Natural killer cell (primary cell): ENCODE results near the gene LHFPL5. TPM values are rescaled to one million over a fixed set of nuclear protein-coding genes. Genes with fewer than 3 reads are reported as not detected.

Experiments
- ATAC-seq, 3 donors: fragments of 150-1000 bp in 2 of 3; fragments of 200-7000 bp in 1 of 3; cut with Tn5 transposase; 1 replicate in 1 of 3; 2 replicates in 2 of 3; pipeline ENCODE4 v1.10.0; 2021; ENCODE audit warnings: mild to moderate bottlenecking in 2 of 3, moderate library complexity in 2 of 3
- DNase-seq, 2 donors: peaks; one replicate each; pipeline versions ENCODE4 v3.0.0 to v3.0.0-alpha.2; 2013 to 2021; ENCODE audit warnings: mixed read lengths in 1 of 2
- H3K27ac ChIP-seq: one replicate; pipeline ENCODE4 v1.5.1; 2013; ENCODE audit warnings: mild to moderate bottlenecking, low read length
- H3K27me3 ChIP-seq: one replicate; pipeline ENCODE4 v1.6.1; 2013; ENCODE audit warnings: low read length; ENCODE audit not compliant: control insufficient read depth, insufficient read depth
- H3K36me3 ChIP-seq: one replicate; pipeline ENCODE4 v1.6.1; 2013; ENCODE audit warnings: low read length; ENCODE audit not compliant: control insufficient read depth, insufficient read depth
- H3K4me1 ChIP-seq: one replicate; pipeline ENCODE4 v1.6.1; 2013; ENCODE audit warnings: low read length; ENCODE audit not compliant: control insufficient read depth, insufficient read depth
- H3K4me3 ChIP-seq: one replicate; pipeline ENCODE4 v1.5.1; 2013; ENCODE audit warnings: low read length
- H3K9me3 ChIP-seq: one replicate; pipeline ENCODE4 v1.6.1; 2013; ENCODE audit warnings: low read length; ENCODE audit not compliant: control insufficient read depth, insufficient read depth
- H3K27ac Mint-ChIP-seq, 2 donors: one replicate each; pipeline ENCODE4 v1.8.0; 2022; ENCODE audit warnings: mild to moderate bottlenecking in 2 of 2, mixed read lengths in 2 of 2, moderate library complexity in 1 of 2
- H3K27me3 Mint-ChIP-seq, 2 donors: one replicate each; pipeline ENCODE4 v1.8.0; 2022; ENCODE audit warnings: low read depth in 2 of 2, mixed read lengths in 2 of 2
- H3K36me3 Mint-ChIP-seq: one replicate; pipeline ENCODE4 v1.8.0; 2022; ENCODE audit warnings: mixed read lengths
- H3K4me1 Mint-ChIP-seq, 2 donors: one replicate each; pipeline ENCODE4 v1.8.0; 2022; ENCODE audit warnings: mixed read lengths in 2 of 2
- H3K4me3 Mint-ChIP-seq: one replicate; pipeline ENCODE4 v1.8.0; 2022; ENCODE audit warnings: mild to moderate bottlenecking, moderate library complexity, mixed read lengths
- H3K9me3 Mint-ChIP-seq, 2 donors: one replicate each; pipeline ENCODE4 v1.8.0; 2022; ENCODE audit warnings: mixed read lengths in 2 of 2
- WGBS: methylation state at CpG from one replicate; pipeline ENCODE4 v1.1.7; 2013; ENCODE audit warnings: missing lambda C conversion rate; ENCODE audit not compliant: insufficient coverage; 5-methylcytosine and 5-hydroxymethylcytosine counted together
- intact Hi-C: fragments of 100-400 bp; cut with micrococcal nuclease; formaldehyde crosslinking; loops from one replicate; pipeline ENCODE4 v1.14.2; 2022
- total RNA-seq, 4 donors: library from RNA; stranded (reverse); fragments of 120-200 nt in 1 of 4; gene quantifications; one replicate each; pipeline versions ENCODE4 v1.2.3 to v1.2.4, GENCODE V29; 2013 to 2022
- TF ChIP-seq, protein P1 (sequence below): fragments of 200-600 bp; IDR thresholded peaks from one replicate; pipeline ENCODE4 v1.8.0; 2022; ENCODE audit warnings: antibody characterized with exemption

LHFPL5 gene
- total RNA-seq, 3 donors from 2014 or later (not counting 1 experiment from before 2014, with no cell fraction given): not detected

DNA sequence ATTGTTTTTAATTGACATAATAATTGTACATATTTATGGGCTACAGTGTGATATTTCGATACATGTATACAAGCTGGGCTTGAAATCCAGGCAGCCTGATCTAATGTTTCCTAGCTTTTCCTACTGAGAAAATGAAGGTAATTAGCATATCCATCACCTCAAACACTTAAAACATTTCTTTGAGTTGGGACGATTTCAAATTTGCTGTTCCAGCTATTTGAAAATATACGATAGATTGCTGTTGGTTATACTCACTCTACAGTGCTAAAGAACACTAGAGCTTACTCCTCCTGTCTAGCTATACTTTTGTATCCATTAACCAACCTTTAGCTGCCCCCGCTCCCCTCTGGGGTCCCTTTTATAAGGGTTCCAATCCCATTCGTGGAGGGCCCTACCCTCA lies 4.7 kb downstream of the LHFPL5 start:
- no peak for ATAC-seq
- Mint-ChIP-seq H3K4me3 (no peak overlapping the region), H3K4me1 (peaks cover 5 to 13% of the 10 kb centered on the region in 2 donors)

DNA sequence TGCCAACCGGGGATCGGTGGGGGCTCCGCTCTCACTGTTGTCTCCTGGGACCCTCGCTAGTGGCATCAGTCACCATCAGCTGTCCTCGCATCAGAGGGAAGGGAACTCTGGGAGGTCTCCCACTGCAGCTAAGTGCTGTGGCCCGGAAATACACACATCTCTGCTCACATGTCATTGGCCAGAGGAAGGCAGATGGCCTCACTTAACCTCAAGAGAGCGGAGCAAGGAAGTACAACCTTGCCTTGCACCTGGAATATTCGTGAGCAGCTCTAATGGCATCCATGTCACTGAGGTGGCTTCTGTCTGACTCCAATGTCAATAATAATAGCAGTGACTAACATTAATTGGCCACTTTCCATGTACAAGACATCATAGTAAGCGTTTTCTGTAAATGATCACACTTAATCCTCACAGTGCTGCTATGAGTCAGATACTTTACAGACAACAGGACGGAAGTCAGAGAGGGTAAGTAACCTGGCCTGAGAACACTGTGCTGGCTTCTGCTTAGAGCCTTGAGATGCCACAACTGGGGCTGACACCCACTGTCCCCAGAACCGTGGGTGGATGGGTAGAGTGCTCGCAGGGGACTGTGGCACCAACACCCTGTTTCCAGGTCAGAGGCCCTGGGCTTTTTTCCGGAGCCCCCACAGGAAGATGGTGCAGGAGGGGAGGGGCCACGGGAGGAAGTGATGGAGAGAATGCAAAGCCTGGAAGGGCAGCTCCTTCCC lies 6.0 kb downstream of the LHFPL5 start:
- DNase-seq: no peak
- Histone ChIP-seq H3K9me3 (no peaks in the 10 kb centered on the region), H3K4me1 (no peaks in the 10 kb centered on the region), H3K27ac (no peak overlapping the region), H3K27me3 (peaks cover 5% of the 10 kb centered on the region), H3K4me3 (no peak overlapping the region), H3K36me3 (no peaks in the 10 kb centered on the region)
- no peak overlapping the region for H3K4me3 Mint-ChIP-seq
- no peaks in the 10 kb centered on the region for H3K9me3 Mint-ChIP-seq
- peaks cover 15 to 18% of the 10 kb centered on the region in 2 donors for H3K27me3 Mint-ChIP-seq
- peaks cover 0 to 4% of the 10 kb centered on the region in 2 donors for H3K4me1 Mint-ChIP-seq
- H3K36me3 Mint-ChIP-seq: no peaks in the 10 kb centered on the region
- no peak overlapping the region for H3K27ac Mint-ChIP-seq
- intact Hi-C loops: no loop called here
- 77% methylated on average over 14 of the region's 14 CpGs for WGBS
- no peak for ATAC-seq
- TF ChIP-seq, protein P1, sequence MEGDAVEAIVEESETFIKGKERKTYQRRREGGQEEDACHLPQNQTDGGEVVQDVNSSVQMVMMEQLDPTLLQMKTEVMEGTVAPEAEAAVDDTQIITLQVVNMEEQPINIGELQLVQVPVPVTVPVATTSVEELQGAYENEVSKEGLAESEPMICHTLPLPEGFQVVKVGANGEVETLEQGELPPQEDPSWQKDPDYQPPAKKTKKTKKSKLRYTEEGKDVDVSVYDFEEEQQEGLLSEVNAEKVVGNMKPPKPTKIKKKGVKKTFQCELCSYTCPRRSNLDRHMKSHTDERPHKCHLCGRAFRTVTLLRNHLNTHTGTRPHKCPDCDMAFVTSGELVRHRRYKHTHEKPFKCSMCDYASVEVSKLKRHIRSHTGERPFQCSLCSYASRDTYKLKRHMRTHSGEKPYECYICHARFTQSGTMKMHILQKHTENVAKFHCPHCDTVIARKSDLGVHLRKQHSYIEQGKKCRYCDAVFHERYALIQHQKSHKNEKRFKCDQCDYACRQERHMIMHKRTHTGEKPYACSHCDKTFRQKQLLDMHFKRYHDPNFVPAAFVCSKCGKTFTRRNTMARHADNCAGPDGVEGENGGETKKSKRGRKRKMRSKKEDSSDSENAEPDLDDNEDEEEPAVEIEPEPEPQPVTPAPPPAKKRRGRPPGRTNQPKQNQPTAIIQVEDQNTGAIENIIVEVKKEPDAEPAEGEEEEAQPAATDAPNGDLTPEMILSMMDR: no peak

More for the DNA sequence above, 4.7 kb downstream of the LHFPL5 start:
- H3K4me1 ChIP-seq: peaks cover 7% of the 10 kb centered on the region
- TF ChIP-seq, protein P1: no peak
- no peaks in the 10 kb centered on the region for H3K9me3 ChIP-seq
- H3K36me3 Mint-ChIP-seq: no peaks in the 10 kb centered on the region
- no peak overlapping the region for H3K27ac ChIP-seq
- no peak overlapping the region for H3K4me3 ChIP-seq
- WGBS: 83% methylated on average over 5 of the region's 5 CpGs
- no peaks in the 10 kb centered on the region for H3K36me3 ChIP-seq
- H3K9me3 Mint-ChIP-seq: no peaks in the 10 kb centered on the region
- peaks cover 21 to 26% of the 10 kb centered on the region in 2 donors for H3K27me3 Mint-ChIP-seq
- no peak for DNase-seq
- intact Hi-C loops: no loop called here
- H3K27ac Mint-ChIP-seq: no peak overlapping the region
- H3K27me3 ChIP-seq: peaks cover 10% of the 10 kb centered on the region

DNA sequence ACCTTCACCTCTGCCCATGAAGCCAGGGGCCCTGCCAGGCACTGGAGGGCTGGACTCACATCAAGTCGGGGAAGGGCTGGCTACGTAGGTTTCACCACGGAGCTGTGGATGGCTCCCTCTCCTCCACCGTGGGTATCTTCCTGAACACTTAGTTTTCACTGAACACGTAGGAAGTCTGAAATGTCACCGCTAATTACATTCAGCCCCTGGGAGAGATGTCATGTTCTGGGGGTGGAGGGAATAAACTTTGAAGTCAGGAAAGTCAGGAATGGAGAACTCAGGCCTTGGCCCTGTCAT lies 6.5 kb downstream of the LHFPL5 start:
- Mint-ChIP-seq H3K4me1 (peaks cover 0 to 4% of the 10 kb centered on the region in 2 donors), H3K9me3 (no peaks in the 10 kb centered on the region), H3K4me3 (no peak overlapping the region), H3K27ac (no peak overlapping the region), H3K27me3 (peaks cover 12 to 14% of the 10 kb centered on the region in 2 donors), H3K36me3 (no peaks in the 10 kb centered on the region)
- no peak overlapping the region for H3K27ac ChIP-seq
- WGBS: 80% methylated on average over 6 of the region's 6 CpGs
- no peaks in the 10 kb centered on the region for H3K36me3 ChIP-seq
- H3K4me1 ChIP-seq: no peaks in the 10 kb centered on the region
- no peak overlapping the region for H3K4me3 ChIP-seq
- ATAC-seq (no peak), DNase-seq (no peak)
- peaks cover 2% of the 10 kb centered on the region for H3K27me3 ChIP-seq
- no peaks in the 10 kb centered on the region for H3K9me3 ChIP-seq
- intact Hi-C loops: no loop called here
- TF ChIP-seq, protein P1: no peak

DNA sequence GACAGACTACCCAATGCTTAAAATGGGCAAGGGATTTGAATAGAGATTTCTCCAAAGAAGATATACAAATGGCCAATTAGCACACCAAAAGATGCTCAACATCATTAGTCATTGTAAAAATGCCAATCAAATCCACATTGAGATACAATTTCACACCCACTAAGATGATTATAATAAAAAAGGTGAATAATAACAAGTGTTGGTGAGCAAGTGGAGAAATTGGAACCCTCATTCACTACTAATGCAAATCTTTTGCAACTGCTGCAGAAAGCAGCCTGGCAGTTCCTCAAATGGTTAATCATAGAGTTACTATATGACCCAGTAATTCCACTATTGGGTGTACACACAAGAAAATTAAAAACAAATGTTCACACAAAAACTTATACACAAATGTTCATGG lies 12.4 kb downstream of the LHFPL5 start:
- Histone ChIP-seq H3K36me3 (no peaks in the 10 kb centered on the region), H3K4me3 (no peak overlapping the region), H3K27ac (no peak overlapping the region), H3K4me1 (no peaks in the 10 kb centered on the region), H3K9me3 (peaks cover 3% of the 10 kb centered on the region), H3K27me3 (peaks cover 2% of the 10 kb centered on the region)
- Mint-ChIP-seq H3K27ac (no peak overlapping the region), H3K36me3 (no peaks in the 10 kb centered on the region), H3K4me3 (no peak overlapping the region), H3K4me1 (no peaks in the 10 kb centered on the region), H3K9me3 (no peaks in the 10 kb centered on the region), H3K27me3 (no peaks in the 10 kb centered on the region)
- ATAC-seq (no peak), DNase-seq (no peak)
- intact Hi-C loops: no loop called here
- TF ChIP-seq, protein P1: no peak
